ENCODE measurements around the gene MLPH.

GRCh38 chr2:237602409-237602808 is 115.4 kb downstream of the MLPH start:
- TF ChIP-seq, protein P1, sequence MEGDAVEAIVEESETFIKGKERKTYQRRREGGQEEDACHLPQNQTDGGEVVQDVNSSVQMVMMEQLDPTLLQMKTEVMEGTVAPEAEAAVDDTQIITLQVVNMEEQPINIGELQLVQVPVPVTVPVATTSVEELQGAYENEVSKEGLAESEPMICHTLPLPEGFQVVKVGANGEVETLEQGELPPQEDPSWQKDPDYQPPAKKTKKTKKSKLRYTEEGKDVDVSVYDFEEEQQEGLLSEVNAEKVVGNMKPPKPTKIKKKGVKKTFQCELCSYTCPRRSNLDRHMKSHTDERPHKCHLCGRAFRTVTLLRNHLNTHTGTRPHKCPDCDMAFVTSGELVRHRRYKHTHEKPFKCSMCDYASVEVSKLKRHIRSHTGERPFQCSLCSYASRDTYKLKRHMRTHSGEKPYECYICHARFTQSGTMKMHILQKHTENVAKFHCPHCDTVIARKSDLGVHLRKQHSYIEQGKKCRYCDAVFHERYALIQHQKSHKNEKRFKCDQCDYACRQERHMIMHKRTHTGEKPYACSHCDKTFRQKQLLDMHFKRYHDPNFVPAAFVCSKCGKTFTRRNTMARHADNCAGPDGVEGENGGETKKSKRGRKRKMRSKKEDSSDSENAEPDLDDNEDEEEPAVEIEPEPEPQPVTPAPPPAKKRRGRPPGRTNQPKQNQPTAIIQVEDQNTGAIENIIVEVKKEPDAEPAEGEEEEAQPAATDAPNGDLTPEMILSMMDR (IDR thresholded peaks at IDR 0.05) = no peak
- no peak for TF ChIP-seq POLR2AphosphoS5 (IDR thresholded peaks at IDR 0.05)

All from transverse colon (tissue), 4 donors.